H9 (cell line): ENCODE data around the gene ABCC4. TPM values are rescaled to one million over a fixed set of nuclear protein-coding genes. Genes with fewer than 3 reads are reported as not detected.

Source experiments
- DNase-seq: peaks from one replicate; pipeline ENCODE4 v3.0.0-alpha.2; 2017
- H2AFZ ChIP-seq: one replicate; pipeline ENCODE4 v1.6.1; 2013; ENCODE audit warnings: mild to moderate bottlenecking, low read length, control low read depth, moderate library complexity
- H2AK5ac ChIP-seq: 2 replicates; pipeline ENCODE4 v1.6.1; 2013; ENCODE audit warnings: low read length, control low read depth, mixed read lengths; ENCODE audit not compliant: insufficient read length
- H2BK120ac ChIP-seq: one replicate; pipeline ENCODE4 v1.6.1; 2013; ENCODE audit warnings: low read depth, mild to moderate bottlenecking, low read length, control low read depth, inconsistent platforms; ENCODE audit not compliant: poor library complexity, severe bottlenecking
- H2BK12ac ChIP-seq: 2 replicates; pipeline ENCODE4 v1.6.1; 2013; ENCODE audit warnings: low read length, control low read depth, mixed read lengths, low read depth; ENCODE audit not compliant: insufficient read length
- H2BK15ac ChIP-seq: 2 replicates; pipeline ENCODE4 v1.6.1; 2013; ENCODE audit warnings: low read depth, low read length, control low read depth
- H2BK20ac ChIP-seq: one replicate; pipeline ENCODE4 v1.6.1; 2013; ENCODE audit warnings: low read depth, mild to moderate bottlenecking, low read length, control low read depth, inconsistent platforms; ENCODE audit not compliant: poor library complexity, severe bottlenecking
- H2BK5ac ChIP-seq: 2 replicates; pipeline ENCODE4 v1.6.1; 2013; ENCODE audit warnings: low read length, control low read depth, mixed read lengths; ENCODE audit not compliant: insufficient read length
- H3K14ac ChIP-seq: 2 replicates; pipeline ENCODE4 v1.6.1; 2013; ENCODE audit warnings: low read length, control low read depth; ENCODE audit not compliant: insufficient read depth
- H3K18ac ChIP-seq: 2 replicates; pipeline ENCODE4 v1.6.1; 2013; ENCODE audit warnings: low read depth, mild to moderate bottlenecking, mixed read lengths, low read length, control low read depth; ENCODE audit not compliant: insufficient read length
- H3K23ac ChIP-seq: 2 replicates; pipeline ENCODE4 v1.6.1; 2013; ENCODE audit warnings: low read length, control low read depth, mixed read lengths, low read depth; ENCODE audit not compliant: insufficient read length
- H3K23me2 ChIP-seq: 2 replicates; pipeline ENCODE4 v1.6.1; 2013; ENCODE audit warnings: low read depth, mild to moderate bottlenecking, mixed read lengths, low read length, control low read depth; ENCODE audit not compliant: insufficient read length, poor library complexity, severe bottlenecking
- H3K27ac ChIP-seq: 2 replicates; pipeline ENCODE4 v1.5.1; 2013; ENCODE audit warnings: low read length, control low read depth, mixed read lengths, low read depth; ENCODE audit not compliant: insufficient read length
- H3K27me3 ChIP-seq: 2 replicates; pipeline ENCODE4 v1.6.1; 2013; ENCODE audit warnings: low read length, control low read depth, inconsistent platforms; ENCODE audit not compliant: insufficient read depth
- H3K4ac ChIP-seq: 2 replicates; pipeline ENCODE4 v1.6.1; 2013; ENCODE audit warnings: low read depth, mild to moderate bottlenecking, control low read depth, inconsistent platforms, low read length, moderate library complexity
- H3K4me1 ChIP-seq: 2 replicates; pipeline ENCODE4 v1.6.1; 2013; ENCODE audit warnings: low read length, control low read depth, inconsistent platforms; ENCODE audit not compliant: insufficient read depth
- H3K4me2 ChIP-seq: 2 replicates; pipeline ENCODE4 v1.6.1; 2013; ENCODE audit warnings: low read length, control low read depth, mixed read lengths; ENCODE audit not compliant: insufficient read length, insufficient read depth
- H3K56ac ChIP-seq: 2 replicates; pipeline ENCODE4 v1.6.1; 2013; ENCODE audit warnings: low read depth, mild to moderate bottlenecking, mixed read lengths, low read length, control low read depth; ENCODE audit not compliant: insufficient read length
- H3K79me1 ChIP-seq: 2 replicates; pipeline ENCODE4 v1.6.1; 2013; ENCODE audit warnings: low read depth, mild to moderate bottlenecking, moderate library complexity, low read length, control low read depth, inconsistent platforms; ENCODE audit not compliant: insufficient read depth, poor library complexity, severe bottlenecking
- H3K79me2 ChIP-seq: 2 replicates; pipeline ENCODE4 v1.6.1; 2013; ENCODE audit warnings: low read length, control low read depth, inconsistent platforms; ENCODE audit not compliant: insufficient read depth
- H3K9ac ChIP-seq: 2 replicates; pipeline ENCODE4 v1.6.1; 2013; ENCODE audit warnings: low read length, control low read depth, mixed read lengths; ENCODE audit not compliant: insufficient read length; ENCODE audit errors: extremely low read depth
- H3K9me3 ChIP-seq: one replicate; pipeline ENCODE4 v1.6.1; 2013; ENCODE audit warnings: low read depth, low read length, inconsistent platforms; ENCODE audit not compliant: control insufficient read depth
- H3T11ph ChIP-seq: one replicate; pipeline ENCODE4 v1.6.1; 2013; ENCODE audit warnings: mild to moderate bottlenecking, low read length, control low read depth, inconsistent platforms
- H4K20me1 ChIP-seq: one replicate; pipeline ENCODE4 v1.6.1; 2013; ENCODE audit not compliant: control insufficient read depth, insufficient read length, insufficient read depth
- H4K5ac ChIP-seq: 2 replicates; pipeline ENCODE4 v1.6.1; 2013; ENCODE audit warnings: low read depth, mild to moderate bottlenecking, mixed read lengths, low read length, control low read depth; ENCODE audit not compliant: insufficient read length
- H4K8ac ChIP-seq: replicated peaks from 2 replicates; pipeline ENCODE4 v1.6.1; 2013; ENCODE audit warnings: low read length, control low read depth, mixed read lengths, low read depth; ENCODE audit not compliant: insufficient read length
- H4K91ac ChIP-seq: 2 replicates; pipeline ENCODE4 v1.6.1; 2013; ENCODE audit warnings: low read depth, mild to moderate bottlenecking, moderate library complexity, mixed read lengths, low read length, control low read depth; ENCODE audit not compliant: insufficient read length
- H3K27ac Mint-ChIP-seq, 3 experiments: 2 replicates in 2 of 3; 3 replicates in 1 of 3; pipeline ENCODE4 v1.8.0; 2020 to 2021; ENCODE audit warnings: mixed read lengths in 3 of 3, mild to moderate bottlenecking in 1 of 3, moderate library complexity in 1 of 3
- H3K27me3 Mint-ChIP-seq: 2 replicates; pipeline ENCODE4 v1.8.0; 2021; ENCODE audit warnings: low read depth, mild to moderate bottlenecking, moderate library complexity, mixed read lengths
- H3K36me3 Mint-ChIP-seq, 3 experiments: 2 replicates in 2 of 3; 3 replicates in 1 of 3; pipeline ENCODE4 v1.8.0; 2020 to 2021; ENCODE audit warnings: low read depth in 3 of 3, mixed read lengths in 3 of 3; ENCODE audit not compliant: insufficient read depth in 1 of 3
- H3K4me1 Mint-ChIP-seq, 2 experiments: 2 replicates each; pipeline ENCODE4 v1.8.0; 2020; ENCODE audit warnings: mixed read lengths in 2 of 2
- H3K4me3 Mint-ChIP-seq, 2 experiments: 2 replicates in 1 of 2; 3 replicates in 1 of 2; pipeline ENCODE4 v1.8.0; 2020 to 2021; ENCODE audit warnings: mild to moderate bottlenecking in 2 of 2, mixed read lengths in 2 of 2, moderate library complexity in 1 of 2
- H3K9me3 Mint-ChIP-seq, 2 experiments: 2 replicates in 1 of 2; 3 replicates in 1 of 2; pipeline ENCODE4 v1.8.0; 2020; ENCODE audit warnings: mild to moderate bottlenecking in 2 of 2, mixed read lengths in 2 of 2, moderate library complexity in 1 of 2
- WGBS: extraction: QIAGEN DNeasy Blood & Tissue Kit; methylation state at CpG from one replicate; pipeline ENCODE4 v1.1.7; 2013; ENCODE audit warnings: missing lambda C conversion rate, low lambda C conversion rate, mixed read lengths; ENCODE audit not compliant: insufficient read length; ENCODE audit errors: extremely low coverage; 5-methylcytosine and 5-hydroxymethylcytosine counted together
- total RNA-seq: library from RNA; stranded (reverse); gene quantifications from 2 replicates; pipeline ENCODE4 v1.2.1, GENCODE V29; 2021
- TF ChIP-seq, protein P1 (sequence below): fragments of 200-600 bp; sonication (generic); conservative IDR thresholded peaks from 3 replicates; pipeline ENCODE4 v1.8.0; 2021; ENCODE audit warnings: antibody characterized with exemption, mild to moderate bottlenecking

Gene ABCC4
- total RNA-seq, 1 experiment from 2014 or later = 5.9 TPM

- H3K27ac Mint-ChIP-seq = no peak overlapping the region
- Histone ChIP-seq H3K23ac (no peak overlapping the region), H2BK5ac (no peak overlapping the region), H3K4me2 (no peak overlapping the region), H2BK120ac (no peak overlapping the region), H4K91ac (no peak overlapping the region), H4K8ac (no peak overlapping the region), H2BK12ac (no peak overlapping the region), H3T11ph (no peak overlapping the region), H3K18ac (no peak overlapping the region), H3K27me3 (no peaks in the 10 kb centered on the region), H3K14ac (no peak overlapping the region), H3K27ac (no peak overlapping the region), H3K56ac (no peak overlapping the region), H2AFZ (no peak overlapping the region), H3K4ac (no peak overlapping the region), H4K20me1 (no peaks in the 10 kb centered on the region), H3K4me1 (no peaks in the 10 kb centered on the region), H3K9me3 (no peaks in the 10 kb centered on the region), H4K5ac (no peak overlapping the region), H3K79me1 (no peaks in the 10 kb centered on the region), H2BK20ac (no peak overlapping the region), H3K9ac (no peak overlapping the region), H2BK15ac (no peak overlapping the region), H3K23me2 (no peaks in the 10 kb centered on the region), H2AK5ac (no peak overlapping the region), H3K79me2 (no peaks in the 10 kb centered on the region)
- peaks cover 0 to 5% of the 10 kb centered on the region in 2 experiments; a peak in 2 of 4 replicates for H3K4me1 Mint-ChIP-seq
- H3K9me3 Mint-ChIP-seq = no peaks in the 10 kb centered on the region
- H3K4me3 Mint-ChIP-seq = no peak overlapping the region
- H3K27me3 Mint-ChIP-seq = no peaks in the 10 kb centered on the region
- no peak for DNase-seq
- TF ChIP-seq, protein P1, sequence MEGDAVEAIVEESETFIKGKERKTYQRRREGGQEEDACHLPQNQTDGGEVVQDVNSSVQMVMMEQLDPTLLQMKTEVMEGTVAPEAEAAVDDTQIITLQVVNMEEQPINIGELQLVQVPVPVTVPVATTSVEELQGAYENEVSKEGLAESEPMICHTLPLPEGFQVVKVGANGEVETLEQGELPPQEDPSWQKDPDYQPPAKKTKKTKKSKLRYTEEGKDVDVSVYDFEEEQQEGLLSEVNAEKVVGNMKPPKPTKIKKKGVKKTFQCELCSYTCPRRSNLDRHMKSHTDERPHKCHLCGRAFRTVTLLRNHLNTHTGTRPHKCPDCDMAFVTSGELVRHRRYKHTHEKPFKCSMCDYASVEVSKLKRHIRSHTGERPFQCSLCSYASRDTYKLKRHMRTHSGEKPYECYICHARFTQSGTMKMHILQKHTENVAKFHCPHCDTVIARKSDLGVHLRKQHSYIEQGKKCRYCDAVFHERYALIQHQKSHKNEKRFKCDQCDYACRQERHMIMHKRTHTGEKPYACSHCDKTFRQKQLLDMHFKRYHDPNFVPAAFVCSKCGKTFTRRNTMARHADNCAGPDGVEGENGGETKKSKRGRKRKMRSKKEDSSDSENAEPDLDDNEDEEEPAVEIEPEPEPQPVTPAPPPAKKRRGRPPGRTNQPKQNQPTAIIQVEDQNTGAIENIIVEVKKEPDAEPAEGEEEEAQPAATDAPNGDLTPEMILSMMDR = no peak
- no peaks in the 10 kb centered on the region for H3K36me3 Mint-ChIP-seq
- no CpG with 5 or more reads among the region's 2 CpGs for WGBS
Measured at GRCh38 chr13:95247852-95248251, 53.4 kb downstream of the ABCC4 start.
